Endodermal cell (in vitro differentiated cells): Measurements from ENCODE around the gene CYB561D2. TPM values are rescaled to one million over a fixed set of nuclear protein-coding genes. Genes with fewer than 3 reads are reported as not detected.

Experiments
- DNase-seq: peaks from one replicate; pipeline ENCODE4 v3.0.0-alpha.2; 2017
- H3K27ac ChIP-seq: 2 replicates; pipeline ENCODE4 v1.5.1; 2013; ENCODE audit warnings: mild to moderate bottlenecking, low read depth, low read length, moderate library complexity
- H3K27me3 ChIP-seq: 2 replicates; pipeline ENCODE4 v1.6.1; 2013; ENCODE audit warnings: mild to moderate bottlenecking, low read length, moderate library complexity; ENCODE audit not compliant: insufficient read depth, control insufficient read depth, poor library complexity, severe bottlenecking
- H3K36me3 ChIP-seq: 2 replicates; pipeline ENCODE4 v1.7.0; 2013; ENCODE audit warnings: mild to moderate bottlenecking, low read length, moderate library complexity; ENCODE audit not compliant: control insufficient read depth, insufficient read depth
- H3K4me1 ChIP-seq: one replicate; pipeline ENCODE4 v1.7.0; 2013; ENCODE audit warnings: low read length; ENCODE audit not compliant: control insufficient read depth, insufficient read depth
- H3K4me3 ChIP-seq: 2 replicates; pipeline ENCODE4 v1.5.1; 2013; ENCODE audit warnings: mild to moderate bottlenecking, low read length, moderate library complexity
- H3K9ac ChIP-seq: 2 replicates; pipeline ENCODE4 v1.6.1; 2013; ENCODE audit warnings: mild to moderate bottlenecking, low read length, moderate library complexity; ENCODE audit not compliant: poor library complexity, severe bottlenecking; ENCODE audit errors: extremely low read depth
- H3K9me3 ChIP-seq: 2 replicates; pipeline ENCODE4 v1.6.1; 2013; ENCODE audit warnings: mild to moderate bottlenecking, low read length, moderate library complexity; ENCODE audit not compliant: control insufficient read depth
- H3K27ac Mint-ChIP-seq: 2 replicates; pipeline ENCODE4 v1.8.0; 2020; ENCODE audit warnings: mixed read lengths
- H3K27me3 Mint-ChIP-seq: 2 replicates; pipeline ENCODE4 v1.8.0; 2021; ENCODE audit warnings: mild to moderate bottlenecking, mixed read lengths; ENCODE audit not compliant: insufficient read depth
- H3K36me3 Mint-ChIP-seq: 2 replicates; pipeline ENCODE4 v1.8.0; 2020; ENCODE audit warnings: low read depth, mixed read lengths
- H3K4me1 Mint-ChIP-seq: 2 replicates; pipeline ENCODE4 v1.8.0; 2020; ENCODE audit warnings: mixed read lengths
- H3K4me3 Mint-ChIP-seq: 2 replicates; pipeline ENCODE4 v1.8.0; 2020; ENCODE audit warnings: mild to moderate bottlenecking, moderate library complexity, mixed read lengths
- H3K9me3 Mint-ChIP-seq: 2 replicates; pipeline ENCODE4 v1.8.0; 2020; ENCODE audit warnings: mild to moderate bottlenecking, mixed read lengths
- WGBS, 2 experiments: methylation state at CpG; one replicate each; pipeline versions ENCODE4 v1.1.5 to v1.1.7; 2013; ENCODE audit warnings: missing lambda C conversion rate in 2 of 2, mixed read lengths in 1 of 2; ENCODE audit not compliant: insufficient coverage in 1 of 2, insufficient read length in 1 of 2; 5-methylcytosine and 5-hydroxymethylcytosine counted together
- total RNA-seq, 2 donors: library from RNA; stranded (reverse); fragmentation: NEBNext Ultra II Directional in 1 of 2; extraction: Animal tissue kit (Norgen Biotek cat#: 25700) in 1 of 2; gene quantifications; 2 replicates in 1 of 2; 3 replicates in 1 of 2; pipeline ENCODE4 v1.2.1, GENCODE V29; 2021
- TF ChIP-seq, protein P1 (sequence below): fragments of 200-600 bp; sonication (generic); conservative IDR thresholded peaks from 2 replicates; pipeline ENCODE4 v1.5.0; 2021; ENCODE audit warnings: antibody characterized with exemption, mild to moderate bottlenecking

CYB561D2 gene
- total RNA-seq, 2 donors from 2014 or later, result 8.5 to 14.6 TPM

DNA sequence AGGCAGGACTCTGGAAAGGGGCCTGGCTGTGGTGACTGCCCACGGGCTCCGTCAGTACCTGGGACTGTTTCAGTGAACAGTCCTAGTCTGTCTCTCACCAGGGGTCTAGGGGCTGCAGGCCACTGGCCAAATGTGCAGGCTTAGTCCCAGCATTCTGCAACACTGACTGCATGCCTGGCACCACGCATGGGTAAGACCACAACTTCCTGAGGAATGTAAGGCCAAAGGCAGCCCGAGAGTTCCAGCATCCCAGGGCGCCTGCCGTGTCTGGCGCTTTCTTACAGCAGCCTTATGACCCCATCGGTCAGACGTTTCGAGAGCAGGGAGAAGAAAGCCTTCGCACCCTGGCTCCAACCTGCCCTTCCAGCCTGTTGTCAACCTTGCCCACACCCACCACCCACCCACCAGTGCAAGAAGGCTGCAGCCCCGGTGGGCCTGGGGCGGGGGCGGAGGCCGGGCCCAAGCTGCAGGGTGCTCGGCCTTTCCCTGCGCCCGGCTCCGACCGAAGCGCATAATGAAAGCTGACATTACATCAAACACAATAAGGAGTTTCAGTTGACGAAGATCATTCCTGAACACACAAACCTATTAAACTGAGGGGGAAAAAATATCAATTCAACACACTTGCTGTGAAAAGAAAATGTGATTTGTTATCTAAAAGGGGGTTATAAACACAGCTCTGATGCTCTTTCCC, 38.2 kb downstream of the CYB561D2 start:
- no peaks in the 10 kb centered on the region for H3K36me3 Mint-ChIP-seq
- TF ChIP-seq, protein P1, sequence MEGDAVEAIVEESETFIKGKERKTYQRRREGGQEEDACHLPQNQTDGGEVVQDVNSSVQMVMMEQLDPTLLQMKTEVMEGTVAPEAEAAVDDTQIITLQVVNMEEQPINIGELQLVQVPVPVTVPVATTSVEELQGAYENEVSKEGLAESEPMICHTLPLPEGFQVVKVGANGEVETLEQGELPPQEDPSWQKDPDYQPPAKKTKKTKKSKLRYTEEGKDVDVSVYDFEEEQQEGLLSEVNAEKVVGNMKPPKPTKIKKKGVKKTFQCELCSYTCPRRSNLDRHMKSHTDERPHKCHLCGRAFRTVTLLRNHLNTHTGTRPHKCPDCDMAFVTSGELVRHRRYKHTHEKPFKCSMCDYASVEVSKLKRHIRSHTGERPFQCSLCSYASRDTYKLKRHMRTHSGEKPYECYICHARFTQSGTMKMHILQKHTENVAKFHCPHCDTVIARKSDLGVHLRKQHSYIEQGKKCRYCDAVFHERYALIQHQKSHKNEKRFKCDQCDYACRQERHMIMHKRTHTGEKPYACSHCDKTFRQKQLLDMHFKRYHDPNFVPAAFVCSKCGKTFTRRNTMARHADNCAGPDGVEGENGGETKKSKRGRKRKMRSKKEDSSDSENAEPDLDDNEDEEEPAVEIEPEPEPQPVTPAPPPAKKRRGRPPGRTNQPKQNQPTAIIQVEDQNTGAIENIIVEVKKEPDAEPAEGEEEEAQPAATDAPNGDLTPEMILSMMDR, result peak; percentile 24
- no peaks in the 10 kb centered on the region for H3K36me3 ChIP-seq
- WGBS, 2 experiments, result 79 to 88% methylated on average over 6 to 22 of the region's 22 CpGs
- H3K4me1 ChIP-seq, result peaks cover 7% of the 10 kb centered on the region
- no peaks in the 10 kb centered on the region for H3K9me3 ChIP-seq
- H3K27ac Mint-ChIP-seq, result no peak overlapping the region
- peak overlapping the region; percentile 66 for H3K27ac ChIP-seq
- DNase-seq, result no peak
- H3K4me3 ChIP-seq, result no peak overlapping the region
- H3K27me3 ChIP-seq, result no peaks in the 10 kb centered on the region
- H3K27me3 Mint-ChIP-seq, result no peaks in the 10 kb centered on the region
- H3K9me3 Mint-ChIP-seq, result no peaks in the 10 kb centered on the region
- peaks cover 6% of the 10 kb centered on the region for H3K4me1 Mint-ChIP-seq
- H3K9ac ChIP-seq, result no peak overlapping the region
- no peak overlapping the region for H3K4me3 Mint-ChIP-seq

DNA sequence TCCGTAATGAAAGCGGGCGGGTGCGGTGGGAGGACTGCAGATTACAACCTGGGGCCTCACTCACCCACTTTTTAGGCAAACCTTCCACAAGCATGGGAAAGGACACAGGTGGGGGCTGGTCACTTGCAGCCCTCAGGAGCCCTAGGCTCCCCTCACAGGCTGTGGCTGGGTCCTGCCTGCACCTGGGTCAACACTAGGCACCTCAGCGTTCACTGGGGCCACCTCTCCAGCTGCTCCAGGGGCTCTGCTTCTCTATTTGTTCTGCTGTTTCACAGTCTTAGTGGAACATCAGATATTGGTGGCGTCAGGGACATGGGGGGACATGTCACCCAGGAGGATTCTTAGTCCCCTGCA, 38.7 kb downstream of the CYB561D2 start:
- TF ChIP-seq, protein P1, result no peak
- Mint-ChIP-seq H3K27me3 (no peaks in the 10 kb centered on the region), H3K36me3 (no peaks in the 10 kb centered on the region), H3K27ac (no peak overlapping the region), H3K9me3 (no peaks in the 10 kb centered on the region), H3K4me3 (no peak overlapping the region), H3K4me1 (peaks cover 6% of the 10 kb centered on the region)
- H3K4me3 ChIP-seq, result no peak overlapping the region
- H3K9me3 ChIP-seq, result no peaks in the 10 kb centered on the region
- no peak for DNase-seq
- H3K9ac ChIP-seq, result no peak overlapping the region
- peaks cover 7% of the 10 kb centered on the region for H3K4me1 ChIP-seq
- H3K27ac ChIP-seq, result no peak overlapping the region
- no peaks in the 10 kb centered on the region for H3K36me3 ChIP-seq
- no peaks in the 10 kb centered on the region for H3K27me3 ChIP-seq
- WGBS, 2 experiments, result 93% methylated on average over 2 to 6 of the region's 6 CpGs

DNA sequence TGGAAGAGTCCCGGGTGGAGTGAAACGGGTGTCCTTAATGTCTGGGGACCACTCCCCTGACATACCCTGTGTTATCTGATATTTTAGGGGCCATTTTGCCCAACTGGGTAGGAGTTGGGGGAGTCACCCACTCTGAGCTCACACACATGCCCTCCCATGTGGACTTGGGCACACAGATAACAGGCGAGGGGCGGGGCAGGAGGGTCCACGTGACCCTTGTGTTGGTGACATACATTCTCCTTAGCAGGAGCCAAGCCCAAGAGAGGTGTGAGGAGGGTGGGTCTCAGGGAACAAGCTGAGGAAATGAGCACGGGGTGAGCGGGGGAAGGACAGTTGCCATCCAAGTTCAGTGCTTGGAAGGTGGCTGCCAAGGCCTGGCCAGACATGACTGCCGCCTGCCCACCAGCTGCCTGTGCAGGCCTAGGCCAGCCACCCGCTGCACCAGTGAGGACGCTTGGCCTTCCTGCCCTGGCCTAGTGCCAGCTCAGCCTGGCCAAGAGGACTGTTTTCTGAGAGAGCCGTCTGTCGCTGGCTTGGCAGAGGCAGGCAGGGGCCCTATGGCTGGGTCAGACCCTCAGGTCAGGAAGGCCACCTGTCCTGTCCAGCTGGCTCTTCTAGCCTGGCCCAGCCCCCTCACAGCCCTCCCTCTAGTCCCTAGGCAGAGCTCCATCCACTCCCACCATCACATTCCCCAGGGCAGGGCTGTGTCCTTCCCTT, 40.0 kb downstream of the CYB561D2 start:
- 72 to 92% methylated on average over 4 to 12 of the region's 12 CpGs for WGBS, 2 experiments
- Mint-ChIP-seq H3K4me3 (no peak overlapping the region), H3K36me3 (no peaks in the 10 kb centered on the region)

More for the DNA sequence above, 40.0 kb downstream of the CYB561D2 start:
- peaks cover 4% of the 10 kb centered on the region for H3K4me1 Mint-ChIP-seq
- H3K27me3 Mint-ChIP-seq, result no peaks in the 10 kb centered on the region
- H3K9ac ChIP-seq, result no peak overlapping the region
- no peak overlapping the region for H3K4me3 ChIP-seq
- no peaks in the 10 kb centered on the region for H3K9me3 Mint-ChIP-seq
- H3K36me3 ChIP-seq, result no peaks in the 10 kb centered on the region
- H3K27me3 ChIP-seq, result no peaks in the 10 kb centered on the region
- peaks cover 6% of the 10 kb centered on the region for H3K4me1 ChIP-seq
- DNase-seq, result no peak
- H3K9me3 ChIP-seq, result no peaks in the 10 kb centered on the region
- H3K27ac Mint-ChIP-seq, result no peak overlapping the region
- no peak overlapping the region for H3K27ac ChIP-seq
- TF ChIP-seq, protein P1, result no peak
